HEK293 (cell line): ENCODE data around the gene JPH2.

Experiments
- CTCF ChIA-PET: fragments of 350-600 bp; formaldehyde crosslinking; extraction: SDS; loops from one replicate; lab custom pipeline; 2021; ENCODE audit warnings: antibody characterized with exemption; lab: Yijun Ruan, JAX
- POLR2A ChIA-PET: fragments of 300-600 bp; formaldehyde crosslinking; extraction: SDS; loops from one replicate; lab custom pipeline; 2020; ENCODE audit warnings: antibody characterized with exemption, inconsistent platforms; lab: Yijun Ruan, JAX
- H3K27ac ChIP-seq: fragments of 200-500 bp; sonication (Bioruptor generic); 2 replicates; pipeline ENCODE4 v1.5.1; 2014; ENCODE audit warnings: low read depth, low read length, control low read depth, inconsistent platforms; ENCODE audit errors: extremely low read depth
- H3K36me3 ChIP-seq, 2 experiments: fragments of 200-500 bp in 1 of 2; sonication (Bioruptor generic) in 1 of 2; 1 replicate in 1 of 2; 2 replicates in 1 of 2; pipeline ENCODE4 v1.5.1; 2014 to 2017; ENCODE audit warnings: inconsistent platforms in 2 of 2, low read length in 2 of 2; ENCODE audit not compliant: control insufficient read depth in 2 of 2, insufficient read depth in 1 of 2
- H3K4me1 ChIP-seq: fragments of 200-500 bp; sonication (Bioruptor generic); 2 replicates; pipeline ENCODE4 v1.5.1; 2014; ENCODE audit warnings: mild to moderate bottlenecking, low read length, inconsistent platforms; ENCODE audit not compliant: control insufficient read depth, insufficient read depth
- H3K4me3 ChIP-seq: 2 replicates; pipeline ENCODE4 v1.5.1; 2011; ENCODE audit warnings: low read depth, mild to moderate bottlenecking, control low read depth, low read length, moderate library complexity
- H3K9me3 ChIP-seq: fragments of 200-500 bp; sonication (Bioruptor generic); 2 replicates; pipeline ENCODE4 v1.5.1; 2014; ENCODE audit warnings: low read depth, low read length, inconsistent platforms; ENCODE audit not compliant: control insufficient read depth, insufficient read depth
- KLF17 ChIP-seq: fragments of 450-650 bp; formaldehyde crosslinking; IDR thresholded peaks from 2 replicates; pipeline ENCODE4 v1.5.1; 2016; ENCODE audit warnings: missing biosample characterization, missing genetic modification characterization
- PRDM10 ChIP-seq: fragments of 450-650 bp; formaldehyde crosslinking; IDR thresholded peaks from 2 replicates; pipeline ENCODE4 v1.5.1; 2016; ENCODE audit warnings: missing biosample characterization, missing genetic modification characterization
- WT1 ChIP-seq: fragments of 450-650 bp; formaldehyde crosslinking; IDR thresholded peaks from 2 replicates; pipeline ENCODE4 v1.5.1; 2016; ENCODE audit warnings: missing biosample characterization, missing genetic modification characterization
- ZBTB11 ChIP-seq: fragments of 450-650 bp; formaldehyde crosslinking; conservative IDR thresholded peaks from 2 replicates; pipeline ENCODE4 v1.5.1; 2016; ENCODE audit warnings: low read depth, missing biosample characterization, missing genetic modification characterization
- ZBTB17 ChIP-seq: fragments of 450-650 bp; formaldehyde crosslinking; IDR thresholded peaks from 2 replicates; pipeline ENCODE4 v1.5.1; 2016; ENCODE audit warnings: missing biosample characterization, missing genetic modification characterization
- ZBTB26 ChIP-seq: fragments of 450-650 bp; formaldehyde crosslinking; optimal IDR thresholded peaks from 2 replicates; pipeline ENCODE3; 2016; ENCODE audit warnings: missing biosample characterization, mild to moderate bottlenecking, missing genetic modification characterization
- ZBTB48 ChIP-seq: fragments of 450-650 bp; formaldehyde crosslinking; IDR thresholded peaks from 2 replicates; pipeline ENCODE4 v1.5.1; 2016; ENCODE audit warnings: missing biosample characterization, missing genetic modification characterization
- ZNF202 ChIP-seq: fragments of 450-650 bp; formaldehyde crosslinking; IDR thresholded peaks from 2 replicates; pipeline ENCODE4 v1.5.1; 2016; ENCODE audit warnings: missing biosample characterization, missing genetic modification characterization, borderline replicate concordance
- ZNF335 ChIP-seq: fragments of 450-650 bp; formaldehyde crosslinking; conservative IDR thresholded peaks from 2 replicates; pipeline ENCODE4 v1.5.1; 2016; ENCODE audit warnings: missing biosample characterization, missing genetic modification characterization
- ZNF350 ChIP-seq: fragments of 450-650 bp; formaldehyde crosslinking; IDR thresholded peaks from 2 replicates; pipeline ENCODE4 v1.5.0; 2017; ENCODE audit warnings: missing biosample characterization, mild to moderate bottlenecking, missing genetic modification characterization
- ZNF362 ChIP-seq: fragments of 450-650 bp; formaldehyde crosslinking; IDR thresholded peaks from 2 replicates; pipeline ENCODE4 v1.5.1; 2016; ENCODE audit warnings: missing biosample characterization, missing genetic modification characterization
- ZNF433 ChIP-seq: fragments of 450-650 bp; formaldehyde crosslinking; IDR thresholded peaks from 2 replicates; pipeline ENCODE4 v1.5.1; 2016; ENCODE audit warnings: missing biosample characterization, missing genetic modification characterization, low read depth
- ZNF747 ChIP-seq: fragments of 450-650 bp; formaldehyde crosslinking; IDR thresholded peaks from 2 replicates; pipeline ENCODE4 v1.5.1; 2016; ENCODE audit warnings: missing biosample characterization, missing genetic modification characterization
- ZNF792 ChIP-seq: fragments of 450-650 bp; formaldehyde crosslinking; IDR thresholded peaks from 2 replicates; pipeline ENCODE4 v1.5.1; 2016; ENCODE audit warnings: missing biosample characterization, missing genetic modification characterization

The JPH2 gene

GRCh38 chr20:44112456-44112855, 74.5 kb downstream of the JPH2 start (continued):
- no peak for TF ChIP-seq ZNF433 (tag by site-specific recombination)
- TF ChIP-seq ZNF350 (tag by site-specific recombination), result no peak
- TF ChIP-seq WT1 (tag by site-specific recombination), result no peak
- TF ChIP-seq PRDM10, result no peak

- H3K36me3 ChIP-seq, result no peaks in the 10 kb centered on the region
- ChIA-PET POLR2A (interaction anchor here (0.6 to 1.6 kb wide), 2 partner anchors 78 to 344 kb away, joined by 3 to 4 read pairs; no protein-coding TSS in a partner anchor), CTCF (interaction anchor here (0.7 to 10.5 kb wide), 5 partner anchors 78 to 377 kb away, joined by 3 to 316 read pairs (median 3); partner anchors contain the start of gene JPH2)
- no peak overlapping the region for H3K4me3 ChIP-seq
- no peaks in the 10 kb centered on the region; the same call in 1 of the 2 replicates for H3K4me1 ChIP-seq
- H3K9me3 ChIP-seq, result no peaks in the 10 kb centered on the region
- H3K27ac ChIP-seq, result no peak overlapping the region; the same call in 1 of the 2 replicates
- TF ChIP-seq ZNF362 (tag by site-specific recombination) (0 out of 2 replicates have a peak, but pooled peaks have one; percentile 55), ZNF747 (no peak), ZBTB17 (tag by site-specific recombination) (peak; percentile 36; the same call in 1 of the 2 replicates), ZBTB26 (tag by site-specific recombination) (no peak), ZNF335 (tag by site-specific recombination) (peak; percentile 53), ZBTB48 (tag by site-specific recombination) (peak; percentile 60; the same call in 1 of the 2 replicates)
Measured at GRCh38 chr20:44111712-44112335, 75.2 kb downstream of the JPH2 start.

- TF ChIP-seq ZBTB11 (no peak), KLF17 (no peak), ZNF792 (tag by site-specific recombination) (no peak), ZNF202 (tag by site-specific recombination) (no peak)
- Histone ChIP-seq H3K36me3 (no peaks in the 10 kb centered on the region), H3K27ac (no peak overlapping the region), H3K4me3 (no peak overlapping the region), H3K4me1 (no peaks in the 10 kb centered on the region; the same call in 1 of the 2 replicates), H3K9me3 (no peaks in the 10 kb centered on the region)
- CTCF ChIA-PET, result interaction anchor here (0.8 to 0.9 kb wide), 2 partner anchors 8 to 92 kb away, joined by 3 read pairs; no protein-coding TSS in a partner anchor
- POLR2A ChIA-PET, result interaction anchor here (1.6 kb wide), 1 partner anchor 79 kb away, joined by 3 read pairs; no protein-coding TSS in a partner anchor
Measured at GRCh38 chr20:44110816-44111568, 76.0 kb downstream of the JPH2 start.
